ENCODE results near the gene SMAD1. TPM values are rescaled to one million over a fixed set of nuclear protein-coding genes. Genes with fewer than 3 reads are reported as not detected.

Gene SMAD1
- total RNA-seq, 1 experiment from 2014 or later: 23.0 TPM

DNA sequence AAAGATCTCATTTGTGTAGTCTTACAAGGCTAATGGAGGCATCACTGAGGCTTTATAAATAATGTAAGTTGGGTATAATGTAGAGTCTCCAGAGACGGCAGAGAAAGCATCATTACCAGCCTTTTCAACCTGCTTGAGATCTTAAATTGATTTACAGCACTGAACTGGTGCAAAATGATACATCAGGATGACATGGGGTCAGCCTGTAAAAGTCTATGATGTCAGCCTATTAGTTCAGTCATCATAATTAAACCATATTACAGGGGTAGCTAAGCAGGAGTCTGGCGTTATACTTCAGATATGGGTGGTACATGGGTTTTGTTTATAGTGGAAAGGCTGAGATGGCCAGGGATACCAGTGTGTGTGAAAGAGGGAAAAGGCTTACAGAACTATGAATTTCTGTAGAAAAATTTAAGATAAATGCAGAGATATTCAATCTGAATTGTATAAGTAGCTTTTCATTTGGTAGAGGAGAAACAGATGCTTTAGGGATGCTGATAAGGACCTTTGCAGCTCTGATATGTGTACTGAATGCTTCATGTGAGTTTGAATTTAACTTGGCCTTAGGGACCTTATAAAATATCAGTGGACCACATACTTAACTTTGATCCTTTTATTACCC is 2.7 kb downstream of the SMAD1 start (continued):
- TF ChIP-seq EGR1 (IDR thresholded peaks at IDR 0.05; ENCODE audit: low read depth) (no peak), FOSL1 (IDR thresholded peaks at IDR 0.05; ENCODE audit: low read depth) (no peak), ZFX (IDR thresholded peaks at IDR 0.05) (no peak), JUND (IDR thresholded peaks at IDR 0.05) (no peak), EZH2 (IDR thresholded peaks at IDR 0.05) (no peak), CEBPB (IDR thresholded peaks at IDR 0.05; ENCODE audit: low read depth) (no peak), SP1 (IDR thresholded peaks at IDR 0.05; ENCODE audit: low read depth) (no peak)
- TF ChIP-seq, protein P1, sequence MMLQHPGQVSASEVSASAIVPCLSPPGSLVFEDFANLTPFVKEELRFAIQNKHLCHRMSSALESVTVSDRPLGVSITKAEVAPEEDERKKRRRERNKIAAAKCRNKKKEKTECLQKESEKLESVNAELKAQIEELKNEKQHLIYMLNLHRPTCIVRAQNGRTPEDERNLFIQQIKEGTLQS (IDR thresholded peaks at IDR 0.05): no peak

DNA sequence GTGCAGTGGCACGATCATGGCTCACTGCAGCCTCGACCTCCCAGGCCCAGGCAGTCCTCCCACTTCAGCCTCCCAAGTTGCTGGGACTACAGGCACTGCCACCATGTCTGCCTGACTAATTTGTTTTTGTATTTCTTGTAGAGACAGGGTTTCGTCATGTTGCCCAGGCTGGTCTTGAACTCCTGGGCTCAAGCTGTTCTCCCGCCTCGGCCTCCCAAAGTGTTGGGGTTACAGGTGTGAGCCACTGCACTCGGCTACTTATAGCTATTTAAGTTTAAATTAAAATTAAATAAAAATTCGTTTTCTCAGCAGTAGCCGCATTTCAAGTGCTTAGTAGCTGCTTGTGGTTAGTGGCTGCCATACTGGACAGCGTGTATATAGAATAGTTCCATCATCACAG is 3.5 kb downstream of the SMAD1 start:
- H3K4me2 ChIP-seq (ENCODE audit: low read length): no peak overlapping the region
- H3K27ac ChIP-seq (ENCODE audit: low read depth, low read length): no peak overlapping the region
- H3K4me1 ChIP-seq (ENCODE audit: control insufficient read depth in 1 of 2, insufficient read depth in 2 of 2, low read length in 2 of 2): peaks cover 7 to 22% of the 10 kb centered on the region in 2 experiments; a peak in 3 of 4 replicates
- BruUV-seq (replicated peaks): no TSS peak
- DNase-seq (ENCODE audit: low read depth, low spot score) (no peak), ATAC-seq (no peak)
- H3K4me3 ChIP-seq (replicated peaks in 1 of 2; ENCODE audit: low read depth in 1 of 2, low read length in 2 of 2): no peak overlapping the region
- ChIA-PET CTCF (interaction anchor here (1.2 kb wide), 1 partner anchor 124 kb away, joined by 3 read pairs; no protein-coding TSS in a partner anchor), POLR2A (no interaction called here), RAD21 (ENCODE audit: low non-redundant PET in 1 of 2, low total read pairs in 2 of 2, uncharacterized antibody in 2 of 2, unreplicated experiment in 2 of 2) (no interaction called here)
- no peaks in the 10 kb centered on the region for H3K9me3 ChIP-seq (ENCODE audit: control insufficient read depth in 1 of 2, insufficient read depth in 1 of 2, low read depth in 1 of 2, low read length in 2 of 2)
- peaks cover 75% of the 10 kb centered on the region for H3K79me2 ChIP-seq (ENCODE audit: insufficient read depth, low read length)
- H3K9ac ChIP-seq (ENCODE audit: low read length): no peak overlapping the region
- H3K27me3 ChIP-seq (ENCODE audit: insufficient read depth, low read length): no peaks in the 10 kb centered on the region
- TF ChIP-seq, protein P2, sequence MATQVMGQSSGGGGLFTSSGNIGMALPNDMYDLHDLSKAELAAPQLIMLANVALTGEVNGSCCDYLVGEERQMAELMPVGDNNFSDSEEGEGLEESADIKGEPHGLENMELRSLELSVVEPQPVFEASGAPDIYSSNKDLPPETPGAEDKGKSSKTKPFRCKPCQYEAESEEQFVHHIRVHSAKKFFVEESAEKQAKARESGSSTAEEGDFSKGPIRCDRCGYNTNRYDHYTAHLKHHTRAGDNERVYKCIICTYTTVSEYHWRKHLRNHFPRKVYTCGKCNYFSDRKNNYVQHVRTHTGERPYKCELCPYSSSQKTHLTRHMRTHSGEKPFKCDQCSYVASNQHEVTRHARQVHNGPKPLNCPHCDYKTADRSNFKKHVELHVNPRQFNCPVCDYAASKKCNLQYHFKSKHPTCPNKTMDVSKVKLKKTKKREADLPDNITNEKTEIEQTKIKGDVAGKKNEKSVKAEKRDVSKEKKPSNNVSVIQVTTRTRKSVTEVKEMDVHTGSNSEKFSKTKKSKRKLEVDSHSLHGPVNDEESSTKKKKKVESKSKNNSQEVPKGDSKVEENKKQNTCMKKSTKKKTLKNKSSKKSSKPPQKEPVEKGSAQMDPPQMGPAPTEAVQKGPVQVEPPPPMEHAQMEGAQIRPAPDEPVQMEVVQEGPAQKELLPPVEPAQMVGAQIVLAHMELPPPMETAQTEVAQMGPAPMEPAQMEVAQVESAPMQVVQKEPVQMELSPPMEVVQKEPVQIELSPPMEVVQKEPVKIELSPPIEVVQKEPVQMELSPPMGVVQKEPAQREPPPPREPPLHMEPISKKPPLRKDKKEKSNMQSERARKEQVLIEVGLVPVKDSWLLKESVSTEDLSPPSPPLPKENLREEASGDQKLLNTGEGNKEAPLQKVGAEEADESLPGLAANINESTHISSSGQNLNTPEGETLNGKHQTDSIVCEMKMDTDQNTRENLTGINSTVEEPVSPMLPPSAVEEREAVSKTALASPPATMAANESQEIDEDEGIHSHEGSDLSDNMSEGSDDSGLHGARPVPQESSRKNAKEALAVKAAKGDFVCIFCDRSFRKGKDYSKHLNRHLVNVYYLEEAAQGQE (IDR thresholded peaks at IDR 0.05; ENCODE audit: low read depth): no peak
- TF ChIP-seq CBX3 (IDR thresholded peaks at IDR 0.05; ENCODE audit: low read depth) (no peak), CEBPB (IDR thresholded peaks at IDR 0.05; ENCODE audit: low read depth) (no peak), POLR2A (IDR thresholded peaks at IDR 0.05; ENCODE audit: borderline replicate concordance, extremely low read depth, insufficient read depth, insufficient read length) (no peak), CTCF (IDR thresholded peaks at IDR 0.05 in 2 of 3, conservative IDR thresholded peaks at IDR 0.05 in 1 of 3; ENCODE audit: borderline replicate concordance in 1 of 3, insufficient read depth in 1 of 3, low read depth in 2 of 3, low read length in 2 of 3) (no peak), ZBTB33 (IDR thresholded peaks at IDR 0.05; ENCODE audit: extremely low read depth, insufficient replicate concordance, low read length) (no peak), ZNF274 (IDR thresholded peaks at IDR 0.05; ENCODE audit: low read depth, low read length) (no peak), TCF7L2 (IDR thresholded peaks at IDR 0.05; ENCODE audit: borderline replicate concordance, extremely low read depth, insufficient read depth, insufficient read length) (no peak), JUND (IDR thresholded peaks at IDR 0.05) (no peak)
- H2AFZ ChIP-seq (ENCODE audit: low read depth, low read length, poor library complexity, severe bottlenecking): no peak overlapping the region
- no peaks in the 10 kb centered on the region for H3K36me3 ChIP-seq (ENCODE audit: control insufficient read depth in 1 of 2, insufficient read depth in 2 of 2, low read length in 2 of 2)
- intact Hi-C loops (cut with micrococcal nuclease): no loop called here
- no peaks in the 10 kb centered on the region; the same call in 1 of the 2 replicates for H4K20me1 ChIP-seq (ENCODE audit: insufficient read depth)
- no peaks in the 10 kb centered on the region for H3K9me2 ChIP-seq (ENCODE audit: insufficient read depth)

Measured in HCT116 (cell line).